Activated CD8-positive, alpha-beta T cell treated with anti-CD3 and anti-CD28 coated beads, Interleukin-2, amount 10 ng/mL, durations not matched to agents 7 days and 5 days (primary cell): Measurements from ENCODE around the gene CD200. TPM values are rescaled to one million over a fixed set of nuclear protein-coding genes. Genes with fewer than 3 reads are reported as not detected.
A peak's percentile ranks its signal among the peaks of the same experiment; 100 is the strongest.
"Not testable (repeated sequence)": the region's sequence is repeated elsewhere in the genome, so short reads cannot be mapped to it uniquely, and the experiment has no call there.

Source experiments
- ATAC-seq: fragments of 150-1000 bp; cut with Tn5 transposase; one replicate; pipeline ENCODE4 v1.10.0; 2021; ENCODE audit warnings: moderate library complexity
- CTCF ChIA-PET: fragments of 350-600 bp; sonication (Branson Sonifier 250); formaldehyde crosslinking; loops from one replicate; lab custom pipeline; 2021; ENCODE audit warnings: antibody characterized with exemption; lab: Charles Lee
- POLR2A ChIA-PET: fragments of 350-600 bp; sonication (Branson Sonifier 250); formaldehyde crosslinking; loops from one replicate; lab custom pipeline; 2021; ENCODE audit warnings: antibody characterized with exemption; lab: Charles Lee
- DNase-seq: peaks from one replicate; pipeline ENCODE4 v3.0.0-alpha.2; 2020
- H3K27ac Mint-ChIP-seq: one replicate; pipeline ENCODE4 v1.8.0; 2021; ENCODE audit warnings: mild to moderate bottlenecking, mixed read lengths
- H3K27me3 Mint-ChIP-seq: one replicate; pipeline ENCODE4 v1.8.0; 2021; ENCODE audit warnings: low read depth, mixed read lengths
- H3K36me3 Mint-ChIP-seq: one replicate; pipeline ENCODE4 v1.8.0; 2021; ENCODE audit warnings: low read depth, mixed read lengths
- H3K4me1 Mint-ChIP-seq: one replicate; pipeline ENCODE4 v1.8.0; 2021; ENCODE audit warnings: low read depth, mixed read lengths
- H3K4me3 Mint-ChIP-seq: one replicate; pipeline ENCODE4 v1.8.0; 2021; ENCODE audit warnings: mild to moderate bottlenecking, mixed read lengths
- H3K9me3 Mint-ChIP-seq: one replicate; pipeline ENCODE4 v1.8.0; 2022; ENCODE audit warnings: mixed read lengths; ENCODE audit not compliant: insufficient read depth
- total RNA-seq, 2 experiments: library from RNA; stranded (reverse); gene quantifications; one replicate each; pipeline ENCODE4 v1.2.3, GENCODE V29; 2021

The CD200 gene
- total RNA-seq, 2 experiments from 2014 or later = 0.86 to 1.4 TPM

DNA sequence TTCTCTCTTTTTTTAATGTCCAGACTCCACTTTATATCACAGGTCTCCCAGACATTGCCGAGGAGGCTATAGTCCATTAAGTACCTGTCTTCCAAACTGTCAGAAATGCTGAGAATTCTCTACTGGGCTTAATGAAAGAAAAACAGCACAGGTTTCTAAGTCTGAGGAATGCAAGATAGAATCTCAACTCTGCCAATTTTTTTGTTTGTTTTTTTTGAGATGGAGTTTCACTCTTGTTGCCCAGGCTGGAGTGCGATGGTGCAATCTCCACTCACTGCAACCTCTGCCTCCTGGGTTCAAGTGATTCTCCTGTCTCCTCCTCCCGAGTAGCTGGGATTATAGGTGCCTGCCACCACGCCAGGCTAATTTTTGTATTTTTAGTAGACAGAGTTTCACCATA lies 45.4 kb downstream of the CD200 start:
- DNase-seq, H3K36me3 Mint-ChIP-seq, H3K27me3 Mint-ChIP-seq, H3K4me3 Mint-ChIP-seq, CTCF ChIA-PET, POLR2A ChIA-PET, H3K27ac Mint-ChIP-seq, H3K9me3 Mint-ChIP-seq, ATAC-seq: not testable (repeated sequence)
- peaks cover 13% of the 10 kb centered on the region for H3K4me1 Mint-ChIP-seq

DNA sequence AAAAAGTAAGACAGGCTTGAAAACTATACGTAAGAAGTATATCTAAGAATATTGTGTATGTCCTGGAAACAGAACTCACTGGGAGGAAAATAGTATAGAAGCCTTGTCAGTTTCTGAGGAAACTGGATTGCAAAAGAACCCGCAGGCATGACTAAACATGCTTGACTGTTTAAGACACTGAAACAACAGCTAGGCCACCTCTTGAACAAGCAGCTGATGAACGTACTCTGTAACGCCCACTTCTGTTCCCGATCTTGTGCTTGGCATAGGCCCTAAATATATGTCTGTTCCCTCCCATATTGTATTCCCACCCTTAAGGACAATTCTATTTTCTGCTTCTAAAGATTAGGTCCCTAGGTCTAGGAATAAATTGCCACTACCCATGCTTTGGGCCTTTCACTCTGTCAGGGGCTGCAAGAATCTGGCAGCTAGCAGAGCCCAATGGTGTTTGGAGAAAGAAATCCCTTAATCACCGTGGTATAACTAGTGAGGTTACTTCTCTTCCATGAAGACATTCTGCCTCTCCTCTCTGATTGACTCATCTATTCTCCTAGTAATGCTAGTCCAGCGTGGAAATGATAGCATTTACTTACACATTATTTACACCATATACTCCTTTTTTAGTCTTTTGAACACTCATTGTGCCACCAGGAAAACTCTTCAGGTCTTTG lies 46.2 kb downstream of the CD200 start:
- no peak overlapping the region for H3K27ac Mint-ChIP-seq
- POLR2A ChIA-PET = interaction anchor here (0.6 kb wide), 1 partner anchor 11 kb away, joined by 4 read pairs; no protein-coding TSS in a partner anchor
- no peak for ATAC-seq
- H3K27me3 Mint-ChIP-seq = no peaks in the 10 kb centered on the region
- no peaks in the 10 kb centered on the region for H3K9me3 Mint-ChIP-seq
- H3K4me1 Mint-ChIP-seq = peaks cover 5% of the 10 kb centered on the region
- no peak overlapping the region for H3K4me3 Mint-ChIP-seq
- no peak for DNase-seq
- H3K36me3 Mint-ChIP-seq = no peaks in the 10 kb centered on the region
- CTCF ChIA-PET = no interaction called here

DNA sequence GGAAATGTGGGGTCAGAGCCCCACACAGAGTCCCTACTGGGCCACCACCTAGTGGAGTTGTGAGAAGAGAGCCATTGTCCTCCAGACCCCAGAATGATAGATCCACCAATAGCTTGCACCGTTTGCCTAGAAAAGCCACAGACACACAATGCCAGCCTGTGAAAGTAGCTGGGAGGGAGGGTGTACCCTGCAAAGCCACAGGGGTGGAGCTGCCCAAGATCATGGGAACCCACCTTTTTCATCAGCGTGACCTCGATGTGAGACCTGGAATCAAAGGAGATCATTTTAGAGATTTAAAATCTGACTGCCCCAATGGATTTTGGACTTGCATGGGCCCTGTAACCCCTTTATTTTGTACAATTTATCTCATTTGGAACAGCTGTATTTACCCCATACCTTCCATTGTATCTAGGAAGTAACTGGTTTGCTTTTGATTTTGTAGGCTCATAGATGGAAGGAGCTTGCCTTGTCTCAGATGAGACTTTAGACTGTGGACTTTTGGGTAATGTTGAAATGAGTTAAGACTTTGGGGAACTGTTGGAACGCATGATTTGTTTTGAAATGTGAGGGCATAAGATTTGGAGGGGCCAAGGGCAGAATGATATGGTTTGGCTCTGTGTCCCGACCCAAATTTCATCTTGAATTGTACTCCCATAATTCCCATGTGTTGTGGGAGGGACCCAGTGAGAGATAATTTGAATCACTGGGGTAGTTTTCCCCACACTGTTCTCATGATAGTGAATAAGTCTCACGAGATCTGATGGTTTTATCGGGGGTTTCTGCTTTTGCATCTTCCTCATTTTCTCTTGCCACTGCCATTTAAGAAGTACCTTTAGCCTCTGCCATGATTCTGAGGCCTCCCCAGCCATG lies 49.0 kb downstream of the CD200 start:
- no peaks in the 10 kb centered on the region for H3K9me3 Mint-ChIP-seq
- CTCF ChIA-PET = no interaction called here
- H3K27me3 Mint-ChIP-seq = no peaks in the 10 kb centered on the region
- ATAC-seq (no peak), DNase-seq (no peak)
- POLR2A ChIA-PET = no interaction called here
- no peak overlapping the region for H3K4me3 Mint-ChIP-seq
- no peak overlapping the region for H3K27ac Mint-ChIP-seq
- H3K4me1 Mint-ChIP-seq = peaks cover 2% of the 10 kb centered on the region
- H3K36me3 Mint-ChIP-seq = no peaks in the 10 kb centered on the region

DNA sequence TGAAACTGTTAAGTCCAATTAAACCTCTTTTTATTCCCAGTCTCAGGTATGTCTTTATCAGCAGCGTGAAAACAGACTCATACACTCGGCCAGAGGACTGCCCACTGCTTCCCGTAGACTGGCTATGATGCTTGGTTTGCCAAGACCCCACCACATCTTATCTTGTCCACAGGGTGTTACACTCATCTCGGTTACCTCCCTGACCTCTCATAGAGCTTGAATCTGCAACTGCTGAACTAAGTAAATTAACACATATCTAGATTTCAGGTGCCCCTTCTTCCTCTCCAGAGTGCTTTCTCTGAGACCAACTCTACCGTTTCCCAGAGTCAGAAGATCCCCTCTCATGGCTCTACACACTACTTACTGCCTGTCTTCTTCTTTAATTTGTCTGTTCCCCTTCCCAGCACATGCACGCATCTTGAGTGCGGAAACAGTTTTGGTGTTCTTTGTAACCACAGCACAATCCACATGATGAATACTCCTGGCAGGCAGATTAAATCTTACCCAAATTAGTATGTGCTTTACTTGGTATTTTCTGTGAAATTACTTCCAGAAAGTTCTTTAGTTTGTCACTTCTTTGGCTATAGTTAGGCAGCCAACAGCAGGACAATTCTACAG lies 49.7 kb downstream of the CD200 start:
- H3K4me1 Mint-ChIP-seq = peaks cover 2% of the 10 kb centered on the region
- DNase-seq = no peak
- no peaks in the 10 kb centered on the region for H3K9me3 Mint-ChIP-seq
- ATAC-seq = no peak
- no peak overlapping the region for H3K4me3 Mint-ChIP-seq
- CTCF ChIA-PET = no interaction called here
- no peaks in the 10 kb centered on the region for H3K36me3 Mint-ChIP-seq
- POLR2A ChIA-PET = no interaction called here
- H3K27ac Mint-ChIP-seq = no peak overlapping the region
- no peaks in the 10 kb centered on the region for H3K27me3 Mint-ChIP-seq

DNA sequence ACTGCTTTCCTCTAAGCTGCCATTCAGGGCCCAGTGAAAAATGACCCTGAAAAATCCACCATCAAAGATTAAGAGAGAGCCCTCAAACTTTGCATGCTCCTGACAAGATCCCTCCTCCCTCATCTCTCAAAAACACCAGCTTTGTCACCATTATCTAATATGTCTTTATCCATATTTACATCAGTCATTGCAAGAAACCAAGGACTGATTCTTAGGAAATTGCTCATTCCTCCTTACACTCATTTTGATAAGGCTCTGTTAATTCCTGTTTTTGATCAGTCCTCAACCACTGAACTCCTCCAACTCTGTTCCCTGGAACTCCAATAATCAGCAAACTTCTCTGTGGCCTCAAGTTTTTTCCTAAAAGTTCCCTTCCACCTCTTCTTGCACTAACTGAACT lies 51.8 kb downstream of the CD200 start:
- no peak overlapping the region for H3K27ac Mint-ChIP-seq
- H3K9me3 Mint-ChIP-seq = no peaks in the 10 kb centered on the region
- ChIA-PET CTCF (no interaction called here), POLR2A (no interaction called here)
- H3K4me1 Mint-ChIP-seq = peaks cover 2% of the 10 kb centered on the region
- H3K27me3 Mint-ChIP-seq = no peaks in the 10 kb centered on the region
- ATAC-seq (no peak), DNase-seq (no peak)
- H3K4me3 Mint-ChIP-seq = no peak overlapping the region
- no peaks in the 10 kb centered on the region for H3K36me3 Mint-ChIP-seq

DNA sequence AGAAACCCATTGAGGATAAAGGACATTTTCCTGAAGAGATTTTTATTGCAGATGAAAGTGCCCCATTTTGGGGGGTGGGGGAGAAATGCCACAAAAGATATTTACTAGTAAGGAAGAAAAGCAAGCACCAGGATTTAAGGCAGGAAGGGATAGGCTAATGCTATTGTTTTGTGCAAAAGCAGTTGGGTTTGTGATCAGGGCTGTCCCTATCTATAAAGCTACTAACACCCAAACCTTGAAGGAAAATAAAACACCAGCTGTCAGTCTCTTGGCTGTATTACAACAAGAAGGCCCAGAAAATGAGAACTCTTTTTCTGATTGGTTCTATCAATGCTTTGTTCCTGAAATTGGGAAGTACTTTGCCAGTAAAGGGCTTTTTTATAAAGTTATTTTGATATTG lies 56.0 kb downstream of the CD200 start:
- ChIA-PET POLR2A (no interaction called here), CTCF (no interaction called here)
- Mint-ChIP-seq H3K27ac (no peak overlapping the region), H3K4me3 (no peak overlapping the region), H3K9me3 (peaks cover 6% of the 10 kb centered on the region), H3K27me3 (no peaks in the 10 kb centered on the region), H3K4me1 (peaks cover 16% of the 10 kb centered on the region), H3K36me3 (peaks cover 6% of the 10 kb centered on the region)
- no peak for ATAC-seq
- DNase-seq = no peak

DNA sequence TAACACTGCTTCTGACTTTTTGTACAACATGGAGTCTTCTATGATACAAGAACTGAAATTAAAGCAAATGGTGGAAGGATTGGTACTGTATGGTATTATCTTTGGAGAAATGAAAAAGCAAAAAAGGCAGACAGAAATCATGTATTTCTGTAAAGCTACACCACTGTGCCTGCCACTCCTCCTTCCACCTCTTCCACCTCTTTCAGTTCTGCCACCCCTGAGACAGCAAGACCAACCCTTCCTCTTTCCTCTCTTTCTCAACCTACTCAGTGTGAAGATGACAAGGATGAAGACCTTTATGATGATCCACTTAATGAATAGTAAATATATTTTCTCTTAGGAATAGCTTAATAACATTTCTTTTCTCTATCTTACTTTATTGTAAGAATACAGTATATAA lies 57.0 kb downstream of the CD200 start:
- ATAC-seq = no peak
- H3K27ac Mint-ChIP-seq = no peak overlapping the region
- H3K9me3 Mint-ChIP-seq = peaks cover 6% of the 10 kb centered on the region
- CTCF ChIA-PET = no interaction called here
- POLR2A ChIA-PET = no interaction called here
- peaks cover 6% of the 10 kb centered on the region for H3K36me3 Mint-ChIP-seq
- no peak for DNase-seq
- H3K27me3 Mint-ChIP-seq = no peaks in the 10 kb centered on the region
- H3K4me1 Mint-ChIP-seq = peaks cover 16% of the 10 kb centered on the region
- no peak overlapping the region for H3K4me3 Mint-ChIP-seq

DNA sequence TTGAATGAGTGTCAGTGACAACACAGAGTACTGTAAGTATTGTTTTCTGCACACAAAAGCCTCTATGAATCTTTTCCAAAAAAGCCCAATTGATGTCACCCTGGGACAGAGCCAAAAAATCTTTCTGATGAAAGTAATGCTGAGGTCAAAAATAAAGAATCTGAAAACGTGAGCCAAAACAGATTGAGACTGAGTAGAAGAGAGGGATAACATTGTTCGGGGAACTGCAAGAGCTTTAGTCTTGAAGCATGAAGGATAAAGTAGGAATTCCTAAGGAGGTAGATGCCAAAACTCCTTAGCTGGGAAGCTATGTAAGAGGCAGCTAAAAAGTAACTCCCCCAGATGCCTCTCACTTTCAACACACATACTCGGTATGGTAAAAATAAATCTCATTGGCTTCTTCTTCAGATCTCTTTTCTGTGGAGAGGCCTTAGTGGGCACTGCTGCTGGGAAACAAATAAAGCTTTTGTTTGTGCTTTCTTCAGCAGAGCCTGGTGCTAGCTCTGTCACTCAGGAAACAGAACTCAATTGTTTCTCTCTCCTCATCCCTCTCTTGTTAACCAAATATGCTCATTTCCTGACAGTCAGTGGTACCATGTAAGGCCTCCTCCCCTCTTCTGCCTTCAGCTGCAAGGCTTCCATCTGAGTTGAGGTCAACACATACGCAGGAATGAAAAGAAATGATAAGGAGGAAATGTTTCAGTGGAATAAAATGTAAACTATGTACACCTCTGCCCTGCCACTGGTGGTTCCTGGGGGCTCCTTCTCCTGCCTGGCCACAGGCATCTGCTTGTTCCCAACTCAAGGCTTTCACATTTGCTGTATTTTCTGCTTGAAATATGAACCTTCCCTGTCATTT lies 58.1 kb downstream of the CD200 start:
- H3K9me3 Mint-ChIP-seq = peaks cover 6% of the 10 kb centered on the region
- H3K27ac Mint-ChIP-seq = peak overlapping the region; percentile 54
- ATAC-seq (peak; percentile 63), DNase-seq (no peak)
- ChIA-PET POLR2A (no interaction called here), CTCF (interaction anchor here (0.6 to 1.9 kb wide), 6 partner anchors 14 to 701 kb away, joined by 3 to 6 read pairs (median 3); no protein-coding TSS in a partner anchor)
- peaks cover 8% of the 10 kb centered on the region for H3K36me3 Mint-ChIP-seq
- H3K27me3 Mint-ChIP-seq = no peaks in the 10 kb centered on the region
- no peak overlapping the region for H3K4me3 Mint-ChIP-seq
- H3K4me1 Mint-ChIP-seq = peaks cover 25% of the 10 kb centered on the region

DNA sequence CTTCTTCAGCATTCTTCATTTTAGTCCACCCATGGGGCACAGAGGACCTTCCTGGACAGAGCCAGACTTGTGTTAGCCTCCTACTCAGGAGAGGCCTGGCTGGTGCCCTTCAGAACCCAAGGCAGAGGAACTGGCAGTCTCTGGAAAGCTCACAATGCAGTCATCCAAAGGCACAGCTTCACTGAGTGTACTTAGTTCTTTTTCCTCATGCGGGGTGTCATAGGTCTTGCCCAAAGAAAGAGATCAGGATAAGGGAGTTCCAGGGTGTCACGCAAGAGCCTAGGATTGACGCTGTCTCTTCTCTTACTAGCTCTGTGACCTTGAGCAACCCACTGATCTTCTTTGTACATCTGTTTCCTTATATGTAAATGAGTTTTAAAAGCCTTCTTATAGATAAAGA lies 58.7 kb downstream of the CD200 start:
- Mint-ChIP-seq H3K4me1 (peaks cover 28% of the 10 kb centered on the region), H3K27ac (peak overlapping the region; percentile 54), H3K36me3 (peaks cover 8% of the 10 kb centered on the region), H3K9me3 (peaks cover 6% of the 10 kb centered on the region), H3K4me3 (no peak overlapping the region), H3K27me3 (no peaks in the 10 kb centered on the region)
- CTCF ChIA-PET = interaction anchor here (1.2 to 1.9 kb wide), 3 partner anchors 13 to 149 kb away, joined by 3 to 6 read pairs (median 4); no protein-coding TSS in a partner anchor
- ATAC-seq = no peak
- no peak for DNase-seq
- POLR2A ChIA-PET = no interaction called here

DNA sequence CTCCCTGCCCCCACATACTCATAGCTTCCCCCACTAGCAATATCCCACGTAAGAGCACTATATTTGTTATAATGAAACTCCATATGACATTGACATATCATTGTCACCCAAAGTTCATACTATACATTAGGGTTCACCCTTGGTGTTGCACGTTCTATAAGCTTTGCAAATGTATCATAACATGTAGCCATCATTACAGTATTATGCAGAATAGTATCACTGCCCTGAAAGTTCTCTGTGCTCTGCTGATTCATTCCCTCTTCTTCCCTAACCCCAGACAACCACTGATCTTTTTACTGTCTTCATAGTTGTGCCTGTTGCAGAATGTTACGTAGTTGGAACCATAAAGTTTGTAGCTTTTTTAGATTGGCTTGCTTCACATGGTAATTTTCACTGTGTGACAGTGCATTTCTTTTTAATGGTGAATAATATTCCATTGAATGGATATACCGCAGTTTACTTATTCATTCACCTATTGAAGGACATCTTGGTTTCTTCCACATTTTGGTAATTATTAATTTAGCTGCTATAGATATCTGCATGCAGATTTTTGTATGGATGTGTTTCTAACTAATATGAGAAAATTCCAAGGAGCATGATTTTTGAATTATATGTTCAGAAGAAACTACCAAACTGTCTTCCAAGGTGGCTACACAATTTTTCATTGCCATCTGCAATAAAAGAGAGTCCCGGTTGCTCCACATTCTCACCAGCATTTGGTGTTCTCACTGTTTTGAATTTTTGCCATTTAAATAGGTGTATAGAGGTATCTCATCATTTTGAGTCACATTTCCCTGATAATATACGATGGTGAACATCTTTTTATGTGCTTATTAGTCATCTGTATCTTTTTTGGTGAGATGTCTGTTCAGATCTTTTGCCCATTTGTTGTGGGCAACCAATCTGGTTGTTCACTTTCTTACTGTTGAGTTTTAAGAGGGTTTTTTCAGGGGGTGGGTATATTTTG lies 59.7 kb downstream of the CD200 start:
- Mint-ChIP-seq H3K4me3 (no peak overlapping the region), H3K27me3 (no peaks in the 10 kb centered on the region), H3K27ac (no peak overlapping the region), H3K4me1 (peaks cover 28% of the 10 kb centered on the region), H3K36me3 (peaks cover 8% of the 10 kb centered on the region), H3K9me3 (peaks cover 6% of the 10 kb centered on the region)
- ATAC-seq (no peak), DNase-seq (no peak)
- POLR2A ChIA-PET = no interaction called here
- CTCF ChIA-PET = interaction anchor here (1.9 kb wide), 1 partner anchor 12 kb away, joined by 6 read pairs; no protein-coding TSS in a partner anchor
